Measurements from ENCODE around the gene ABHD6. TPM values are rescaled to one million over a fixed set of nuclear protein-coding genes. Genes with fewer than 3 reads are reported as not detected.

ABHD6 gene
- total RNA-seq, 4 donors from 2014 or later, result 19.4 to 29.2 (median 28.6) TPM

GRCh38 chr3:58337190-58337589 lies 99.6 kb downstream of the ABHD6 start:
- TF ChIP-seq, protein P1, sequence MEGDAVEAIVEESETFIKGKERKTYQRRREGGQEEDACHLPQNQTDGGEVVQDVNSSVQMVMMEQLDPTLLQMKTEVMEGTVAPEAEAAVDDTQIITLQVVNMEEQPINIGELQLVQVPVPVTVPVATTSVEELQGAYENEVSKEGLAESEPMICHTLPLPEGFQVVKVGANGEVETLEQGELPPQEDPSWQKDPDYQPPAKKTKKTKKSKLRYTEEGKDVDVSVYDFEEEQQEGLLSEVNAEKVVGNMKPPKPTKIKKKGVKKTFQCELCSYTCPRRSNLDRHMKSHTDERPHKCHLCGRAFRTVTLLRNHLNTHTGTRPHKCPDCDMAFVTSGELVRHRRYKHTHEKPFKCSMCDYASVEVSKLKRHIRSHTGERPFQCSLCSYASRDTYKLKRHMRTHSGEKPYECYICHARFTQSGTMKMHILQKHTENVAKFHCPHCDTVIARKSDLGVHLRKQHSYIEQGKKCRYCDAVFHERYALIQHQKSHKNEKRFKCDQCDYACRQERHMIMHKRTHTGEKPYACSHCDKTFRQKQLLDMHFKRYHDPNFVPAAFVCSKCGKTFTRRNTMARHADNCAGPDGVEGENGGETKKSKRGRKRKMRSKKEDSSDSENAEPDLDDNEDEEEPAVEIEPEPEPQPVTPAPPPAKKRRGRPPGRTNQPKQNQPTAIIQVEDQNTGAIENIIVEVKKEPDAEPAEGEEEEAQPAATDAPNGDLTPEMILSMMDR (IDR thresholded peaks at IDR 0.05; ENCODE audit: low read depth), result no peak

GRCh38 chr3:58340594-58341244 lies 103.1 kb downstream of the ABHD6 start:
- TF ChIP-seq, protein P1 (IDR thresholded peaks at IDR 0.05; ENCODE audit: low read depth), result no peak

- TF ChIP-seq, protein P1 (IDR thresholded peaks at IDR 0.05; ENCODE audit: low read depth), result no peak
These were observed 103.8 kb downstream of the ABHD6 start for GRCh38 chr3:58341376-58341775.

- TF ChIP-seq, protein P1 (IDR thresholded peaks at IDR 0.05; ENCODE audit: low read depth), result no peak
These were observed 105.1 kb downstream of the ABHD6 start for GRCh38 chr3:58342676-58343075.

Small RNA genes lying within 50 kb of the gene (small RNA-seq; reads per million reads assigned to genes)
- not detected for gene AC098479.1

Other genes starting within 250 kb of the ABHD6 start
- 100 to 1,000 TPM in 1 of 4 donors, 10 to 100 TPM in 3; 62.2 to 158 (median 75.8) TPM for gene FLNB, start 229.4 kb upstream of the ABHD6 start, total RNA-seq
- 10 to 100 TPM in 1 of 4 donors, 1 to 10 TPM in 3; 1.2 to 11.5 (median 2.4) TPM for gene DNASE1L3, start 26.8 kb upstream of the ABHD6 start, total RNA-seq
- 1 to 10 TPM; 5.9 to 8.6 (median 6.7) TPM for gene RPP14, start 68.5 kb downstream of the ABHD6 start, total RNA-seq
- gene HTD2, start 68.7 kb downstream of the ABHD6 start, total RNA-seq, result 10 to 100 TPM in 3 of 4 donors, 1 to 10 TPM in 1; 6.4 to 18.6 (median 13.9) TPM
- gene PXK, start 95.1 kb downstream of the ABHD6 start, total RNA-seq, result 10 to 100 TPM; 27.1 to 53.6 (median 30.7) TPM
- 10 to 100 TPM; 67.5 to 94.6 (median 74.7) TPM for gene PDHB, start 196.0 kb downstream of the ABHD6 start, total RNA-seq

Measured in subcutaneous adipose tissue (tissue), 4 donors.